Activated T-cell treated with anti-CD3 and anti-CD28 coated beads, Interleukin-2, amount 50 U/mL, for 72 hours (primary cell): ENCODE data around the gene LCOR. TPM values are rescaled to one million over a fixed set of nuclear protein-coding genes. Genes with fewer than 3 reads are reported as not detected.
A peak's percentile ranks its signal among the peaks of the same experiment; 100 is the strongest.

Source experiments
- ATAC-seq, 2 donors: fragments of 150-1000 bp; cut with Tn5 transposase; replicated peaks in 1 of 2; 2 replicates each; pipeline ENCODE4 v1.10.0; 2021; ENCODE audit warnings: moderate library complexity in 2 of 2, mild to moderate bottlenecking in 1 of 2
- DNase-seq, 2 donors: peaks; one replicate each; pipeline ENCODE4 v3.0.0; 2021 to 2022; ENCODE audit warnings: mixed read lengths in 1 of 2
- H3K27ac Mint-ChIP-seq: one replicate; pipeline ENCODE4 v1.8.0; 2022; ENCODE audit warnings: mild to moderate bottlenecking, moderate library complexity, mixed read lengths
- H3K27me3 Mint-ChIP-seq: one replicate; pipeline ENCODE4 v1.8.0; 2022; ENCODE audit warnings: low read depth, mixed read lengths
- H3K36me3 Mint-ChIP-seq, 2 donors: one replicate each; pipeline ENCODE4 v1.8.0; 2022; ENCODE audit warnings: mixed read lengths in 2 of 2, mild to moderate bottlenecking in 1 of 2; ENCODE audit not compliant: insufficient read depth in 2 of 2
- H3K4me1 Mint-ChIP-seq: one replicate; pipeline ENCODE4 v1.8.0; 2022; ENCODE audit warnings: low read depth, mixed read lengths
- H3K4me3 Mint-ChIP-seq, 2 donors: one replicate each; pipeline ENCODE4 v1.8.0; 2022; ENCODE audit warnings: mild to moderate bottlenecking in 2 of 2, mixed read lengths in 2 of 2, moderate library complexity in 2 of 2
- H3K9me3 Mint-ChIP-seq, 2 donors: one replicate each; pipeline ENCODE4 v1.8.0; 2022; ENCODE audit warnings: mixed read lengths in 2 of 2
- total RNA-seq, 2 donors: library from RNA; stranded (reverse); gene quantifications; one replicate each; pipeline ENCODE4 v1.2.3, GENCODE V29; 2022

The LCOR gene
- total RNA-seq, 2 donors from 2014 or later: 24.0 to 33.3 TPM

- no peaks in the 10 kb centered on the region for H3K27me3 Mint-ChIP-seq
- H3K36me3 Mint-ChIP-seq: peaks cover 1 to 4% of the 10 kb centered on the region in 2 donors
- ATAC-seq (no peak), DNase-seq (no peak)
- H3K4me3 Mint-ChIP-seq: no peak overlapping the region
- peaks cover 26% of the 10 kb centered on the region for H3K4me1 Mint-ChIP-seq
- peak overlapping the region; percentile 65 for H3K27ac Mint-ChIP-seq
- no peaks in the 10 kb centered on the region for H3K9me3 Mint-ChIP-seq
Measured at GRCh38 chr10:96906864-96907263, 74.8 kb downstream of the LCOR start.

- Mint-ChIP-seq H3K4me3 (no peak overlapping the region), H3K27ac (peak overlapping the region; percentile 42), H3K4me1 (peaks cover 11% of the 10 kb centered on the region), H3K9me3 (no peaks in the 10 kb centered on the region), H3K36me3 (peaks cover 4% of the 10 kb centered on the region in 2 donors), H3K27me3 (no peaks in the 10 kb centered on the region)
- DNase-seq (peak in 1 of 2 donors; percentile 11), ATAC-seq (peak in 1 of 2 donors; percentile 32)
Measured at GRCh38 chr10:96910488-96911395, 78.6 kb downstream of the LCOR start.

- H3K4me3 Mint-ChIP-seq: no peak overlapping the region
- H3K36me3 Mint-ChIP-seq: peaks cover 4 to 5% of the 10 kb centered on the region in 2 donors
- no peaks in the 10 kb centered on the region for H3K9me3 Mint-ChIP-seq
- DNase-seq: no peak
- no peaks in the 10 kb centered on the region for H3K27me3 Mint-ChIP-seq
- no peak for ATAC-seq
- H3K27ac Mint-ChIP-seq: no peak overlapping the region
- H3K4me1 Mint-ChIP-seq: peaks cover 7% of the 10 kb centered on the region
Measured at GRCh38 chr10:96912405-96912804, 80.3 kb downstream of the LCOR start.

- H3K27me3 Mint-ChIP-seq: no peaks in the 10 kb centered on the region
- H3K27ac Mint-ChIP-seq: no peak overlapping the region
- H3K9me3 Mint-ChIP-seq: no peaks in the 10 kb centered on the region
- H3K4me1 Mint-ChIP-seq: peaks cover 19% of the 10 kb centered on the region
- no peak for DNase-seq
- no peak for ATAC-seq
- peaks cover 4 to 9% of the 10 kb centered on the region in 2 donors for H3K36me3 Mint-ChIP-seq
- H3K4me3 Mint-ChIP-seq: no peak overlapping the region
Measured at GRCh38 chr10:96913906-96914305, 81.8 kb downstream of the LCOR start.

- DNase-seq (no peak), ATAC-seq (no peak)
- Mint-ChIP-seq H3K4me1 (peaks cover 30% of the 10 kb centered on the region), H3K36me3 (peaks cover 2 to 14% of the 10 kb centered on the region in 2 donors), H3K4me3 (peak overlapping the region in 1 of 2 donors; percentile 2), H3K27ac (peak overlapping the region; percentile 7), H3K9me3 (no peaks in the 10 kb centered on the region), H3K27me3 (no peaks in the 10 kb centered on the region)
Measured at GRCh38 chr10:96917628-96918027, 85.5 kb downstream of the LCOR start.

GRCh38 chr10:96918214-96919002 lies 86.3 kb downstream of the LCOR start:
- peak overlapping the region in 1 of 2 donors; percentile 8 for H3K4me3 Mint-ChIP-seq
- no peaks in the 10 kb centered on the region for H3K9me3 Mint-ChIP-seq
- ATAC-seq (peak; percentile 54 to 70), DNase-seq (no peak)
- H3K4me1 Mint-ChIP-seq: peaks cover 36% of the 10 kb centered on the region
- no peak overlapping the region for H3K27ac Mint-ChIP-seq
- H3K27me3 Mint-ChIP-seq: no peaks in the 10 kb centered on the region
- H3K36me3 Mint-ChIP-seq: peaks cover 2 to 11% of the 10 kb centered on the region in 2 donors

- Mint-ChIP-seq H3K9me3 (no peaks in the 10 kb centered on the region), H3K27ac (peak overlapping the region; percentile 66), H3K36me3 (peaks cover 0 to 14% of the 10 kb centered on the region in 2 donors), H3K4me1 (peaks cover 38% of the 10 kb centered on the region), H3K27me3 (no peaks in the 10 kb centered on the region), H3K4me3 (peak overlapping the region in 1 of 2 donors; percentile 75)
- ATAC-seq (no peak), DNase-seq (no peak)
Measured at GRCh38 chr10:96919785-96920430, 87.8 kb downstream of the LCOR start.

- Mint-ChIP-seq H3K4me3 (no peak overlapping the region), H3K27me3 (no peaks in the 10 kb centered on the region), H3K4me1 (peaks cover 38% of the 10 kb centered on the region), H3K36me3 (peaks cover 0 to 14% of the 10 kb centered on the region in 2 donors), H3K9me3 (no peaks in the 10 kb centered on the region), H3K27ac (no peak overlapping the region)
- no peak for DNase-seq
- ATAC-seq: no peak
Measured at GRCh38 chr10:96921655-96922054, 89.6 kb downstream of the LCOR start.

GRCh38 chr10:96922978-96923948 lies 91.2 kb downstream of the LCOR start:
- ATAC-seq (no peak), DNase-seq (no peak)
- peaks cover 0 to 3% of the 10 kb centered on the region in 2 donors for H3K9me3 Mint-ChIP-seq
- no peaks in the 10 kb centered on the region for H3K27me3 Mint-ChIP-seq
- H3K36me3 Mint-ChIP-seq: peaks cover under 1 to 19% of the 10 kb centered on the region in 2 donors
- no peak overlapping the region for H3K27ac Mint-ChIP-seq
- no peak overlapping the region for H3K4me3 Mint-ChIP-seq
- H3K4me1 Mint-ChIP-seq: peaks cover 27% of the 10 kb centered on the region

GRCh38 chr10:96924861-96925260 lies 92.8 kb downstream of the LCOR start:
- Mint-ChIP-seq H3K4me1 (peaks cover 20% of the 10 kb centered on the region), H3K4me3 (no peak overlapping the region), H3K27ac (no peak overlapping the region), H3K36me3 (peaks cover 2 to 19% of the 10 kb centered on the region in 2 donors), H3K27me3 (no peaks in the 10 kb centered on the region), H3K9me3 (peaks cover 0 to 3% of the 10 kb centered on the region in 2 donors)
- DNase-seq (no peak), ATAC-seq (no peak)

GRCh38 chr10:96930469-96930868 lies 98.4 kb downstream of the LCOR start:
- H3K4me1 Mint-ChIP-seq: peaks cover 4% of the 10 kb centered on the region
- H3K9me3 Mint-ChIP-seq: peaks cover 0 to 3% of the 10 kb centered on the region in 2 donors
- no peak for DNase-seq
- no peak for ATAC-seq
- no peak overlapping the region for H3K27ac Mint-ChIP-seq
- no peak overlapping the region for H3K4me3 Mint-ChIP-seq
- no peaks in the 10 kb centered on the region for H3K27me3 Mint-ChIP-seq
- H3K36me3 Mint-ChIP-seq: peaks cover 2 to 14% of the 10 kb centered on the region in 2 donors

- Mint-ChIP-seq H3K9me3 (no peaks in the 10 kb centered on the region), H3K4me1 (no peaks in the 10 kb centered on the region), H3K27ac (no peak overlapping the region), H3K36me3 (peaks cover 0 to 2% of the 10 kb centered on the region in 2 donors), H3K4me3 (no peak overlapping the region), H3K27me3 (no peaks in the 10 kb centered on the region)
- no peak for ATAC-seq
- no peak for DNase-seq
Measured at GRCh38 chr10:96935148-96935547, 103.0 kb downstream of the LCOR start.
